ENCODE measurements around the gene SPECC1L. TPM values are rescaled to one million over a fixed set of nuclear protein-coding genes. Genes with fewer than 3 reads are reported as not detected.
A peak's percentile ranks its signal among the peaks of the same experiment; 100 is the strongest.

Gene SPECC1L
- total RNA-seq, 2 donors from 2014 or later, result 61.9 to 69.1 TPM

GRCh38 chr22:24441406-24442351 is 171.0 kb downstream of the SPECC1L start:
- H3K36me3 ChIP-seq (ENCODE audit: control insufficient read depth, insufficient read depth, low read length), result no peaks in the 10 kb centered on the region
- no peak overlapping the region for H3K9ac ChIP-seq (ENCODE audit: extremely low read depth, low read length, poor library complexity, severe bottlenecking)
- Mint-ChIP-seq H3K36me3 (ENCODE audit: low read depth) (no peaks in the 10 kb centered on the region), H3K9me3 (no peaks in the 10 kb centered on the region), H3K4me1 (peaks cover 17% of the 10 kb centered on the region), H3K27ac (no peak overlapping the region), H3K4me3 (no peak overlapping the region), H3K27me3 (ENCODE audit: insufficient read depth) (no peaks in the 10 kb centered on the region)
- no peak for TF ChIP-seq CTCF (conservative IDR thresholded peaks at IDR 0.05)
- H3K4me1 ChIP-seq (ENCODE audit: control insufficient read depth, insufficient read depth, low read length), result peaks cover 15% of the 10 kb centered on the region
- H3K9me3 ChIP-seq (ENCODE audit: control insufficient read depth, low read length), result no peaks in the 10 kb centered on the region
- WGBS, 2 experiments (ENCODE audit: insufficient coverage in 1 of 2, insufficient read length in 1 of 2), result 96% methylated on average over 4 to 8 of the region's 8 CpGs
- no peaks in the 10 kb centered on the region for H3K27me3 ChIP-seq (ENCODE audit: control insufficient read depth, insufficient read depth, low read length, poor library complexity, severe bottlenecking)
- no peak overlapping the region for H3K27ac ChIP-seq (ENCODE audit: low read depth, low read length)
- peak; percentile 39 for DNase-seq
- no peak overlapping the region for H3K4me3 ChIP-seq (ENCODE audit: low read length)

- Histone ChIP-seq H3K27ac (ENCODE audit: low read depth, low read length) (no peak overlapping the region), H3K27me3 (ENCODE audit: control insufficient read depth, insufficient read depth, low read length, poor library complexity, severe bottlenecking) (no peaks in the 10 kb centered on the region), H3K4me1 (ENCODE audit: control insufficient read depth, insufficient read depth, low read length) (peaks cover 15% of the 10 kb centered on the region), H3K9ac (ENCODE audit: extremely low read depth, low read length, poor library complexity, severe bottlenecking) (no peak overlapping the region), H3K9me3 (ENCODE audit: control insufficient read depth, low read length) (no peaks in the 10 kb centered on the region), H3K36me3 (ENCODE audit: control insufficient read depth, insufficient read depth, low read length) (no peaks in the 10 kb centered on the region), H3K4me3 (ENCODE audit: low read length) (no peak overlapping the region)
- DNase-seq, result peak; percentile 36
- 90 to 94% methylated on average over 5 to 8 of the region's 8 CpGs for WGBS, 2 experiments (ENCODE audit: insufficient coverage in 1 of 2, insufficient read length in 1 of 2)
- peaks cover 17% of the 10 kb centered on the region for H3K4me1 Mint-ChIP-seq
- no peak for TF ChIP-seq CTCF (conservative IDR thresholded peaks at IDR 0.05)
- peak overlapping the region; percentile 30 for H3K27ac Mint-ChIP-seq
- H3K27me3 Mint-ChIP-seq (ENCODE audit: insufficient read depth), result no peaks in the 10 kb centered on the region
- no peaks in the 10 kb centered on the region for H3K36me3 Mint-ChIP-seq (ENCODE audit: low read depth)
- no peaks in the 10 kb centered on the region for H3K9me3 Mint-ChIP-seq
- H3K4me3 Mint-ChIP-seq, result no peak overlapping the region
Observed at GRCh38 chr22:24442352-24442744, 171.7 kb downstream of the SPECC1L start.

GRCh38 chr22:24443668-24444067 is 173.0 kb downstream of the SPECC1L start:
- Mint-ChIP-seq H3K4me1 (peaks cover 17% of the 10 kb centered on the region), H3K4me3 (no peak overlapping the region), H3K9me3 (no peaks in the 10 kb centered on the region), H3K27me3 (ENCODE audit: insufficient read depth) (no peaks in the 10 kb centered on the region), H3K36me3 (ENCODE audit: low read depth) (no peaks in the 10 kb centered on the region), H3K27ac (no peak overlapping the region)
- Histone ChIP-seq H3K4me1 (ENCODE audit: control insufficient read depth, insufficient read depth, low read length) (peaks cover 15% of the 10 kb centered on the region), H3K9me3 (ENCODE audit: control insufficient read depth, low read length) (no peaks in the 10 kb centered on the region), H3K4me3 (ENCODE audit: low read length) (no peak overlapping the region), H3K9ac (ENCODE audit: extremely low read depth, low read length, poor library complexity, severe bottlenecking) (no peak overlapping the region), H3K36me3 (ENCODE audit: control insufficient read depth, insufficient read depth, low read length) (no peaks in the 10 kb centered on the region), H3K27me3 (ENCODE audit: control insufficient read depth, insufficient read depth, low read length, poor library complexity, severe bottlenecking) (no peaks in the 10 kb centered on the region), H3K27ac (ENCODE audit: low read depth, low read length) (no peak overlapping the region)
- peak; percentile 24 for DNase-seq
- no peak for TF ChIP-seq CTCF (conservative IDR thresholded peaks at IDR 0.05)
